OCI-LY1 (cell line): ENCODE measurements around the gene CDH13.

ENCODE experiments used
- CTCF ChIP-seq: fragments of 200-600 bp; sonication (generic), shearing (Covaris generic); IDR thresholded peaks from 2 replicates; pipeline ENCODE4 v1.5.1; 2017; ENCODE audit warnings: mild to moderate bottlenecking, antibody characterized with exemption, low read length, moderate library complexity, mixed read lengths
- EZH2 ChIP-seq: fragments of 200-600 bp; sonication (generic), shearing (Covaris generic); IDR thresholded peaks from 2 replicates; pipeline ENCODE4 v1.8.0; 2017; ENCODE audit warnings: borderline replicate concordance, mixed run types, mild to moderate bottlenecking, antibody characterized with exemption, low read length, moderate library complexity, mixed read lengths

- TF ChIP-seq EZH2 (no peak), CTCF (no peak)
Measured at GRCh38 chr16:82993926-82994325, 367.2 kb downstream of the CDH13 start.
